IMR-90 (cell line): ENCODE measurements around the gene PTH1R.

Source experiments
- POLR2A ChIP-seq: IDR thresholded peaks from 2 replicates; pipeline ENCODE4 v1.6.1; 2012; ENCODE audit warnings: mild to moderate bottlenecking, low read depth, low read length
- RCOR1 ChIP-seq: IDR thresholded peaks from 2 replicates; pipeline ENCODE4 v1.6.1; 2012; ENCODE audit warnings: mild to moderate bottlenecking, low read length, improper control_type of control experiment; ENCODE audit not compliant: insufficient replicate concordance
- TF ChIP-seq, protein P1 (sequence below): conservative IDR thresholded peaks from 2 replicates; pipeline ENCODE4 v1.5.1; 2012; ENCODE audit warnings: mild to moderate bottlenecking, low read depth, low read length, improper control_type of control experiment

DNA sequence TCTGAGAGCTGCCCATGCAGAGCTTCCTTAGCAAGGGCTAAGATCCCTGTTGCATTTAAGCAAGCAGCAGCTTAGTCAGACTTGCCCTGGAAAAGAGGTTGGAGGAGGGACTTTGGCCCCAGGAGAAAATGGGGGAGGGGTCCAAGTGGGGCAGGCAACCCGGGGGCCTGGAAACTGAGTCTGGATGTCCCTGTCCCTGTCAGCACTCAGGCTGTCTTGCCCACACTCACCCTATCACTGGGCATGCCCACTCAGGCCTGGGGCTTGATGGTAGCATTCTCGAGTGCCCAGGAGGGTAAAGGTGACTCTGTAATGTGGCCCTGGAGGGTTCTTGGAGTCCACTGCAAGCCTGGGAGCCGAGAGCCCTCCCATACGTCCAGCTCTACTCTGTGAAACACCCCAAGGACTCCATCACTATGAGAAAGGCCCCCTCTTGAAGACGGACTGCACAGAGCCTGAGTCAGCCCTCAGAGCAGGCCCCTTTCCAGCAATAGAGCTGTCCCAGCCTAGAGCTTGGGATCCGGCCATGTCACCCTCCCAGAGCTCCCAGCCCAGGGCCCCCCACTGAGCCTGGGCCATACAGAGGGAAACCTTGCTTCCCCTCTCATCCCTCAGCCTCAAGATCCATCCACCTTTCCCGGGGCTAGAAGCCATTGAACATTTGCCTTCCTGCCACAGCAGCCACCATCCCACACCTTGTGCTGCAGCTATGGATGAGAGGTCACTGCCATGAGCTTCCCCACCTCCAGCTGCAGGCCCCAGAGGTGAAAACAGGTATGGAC is 27.6 kb upstream of the PTH1R start:
- TF ChIP-seq POLR2A (no peak), RCOR1 (no peak)
- TF ChIP-seq, protein P1, sequence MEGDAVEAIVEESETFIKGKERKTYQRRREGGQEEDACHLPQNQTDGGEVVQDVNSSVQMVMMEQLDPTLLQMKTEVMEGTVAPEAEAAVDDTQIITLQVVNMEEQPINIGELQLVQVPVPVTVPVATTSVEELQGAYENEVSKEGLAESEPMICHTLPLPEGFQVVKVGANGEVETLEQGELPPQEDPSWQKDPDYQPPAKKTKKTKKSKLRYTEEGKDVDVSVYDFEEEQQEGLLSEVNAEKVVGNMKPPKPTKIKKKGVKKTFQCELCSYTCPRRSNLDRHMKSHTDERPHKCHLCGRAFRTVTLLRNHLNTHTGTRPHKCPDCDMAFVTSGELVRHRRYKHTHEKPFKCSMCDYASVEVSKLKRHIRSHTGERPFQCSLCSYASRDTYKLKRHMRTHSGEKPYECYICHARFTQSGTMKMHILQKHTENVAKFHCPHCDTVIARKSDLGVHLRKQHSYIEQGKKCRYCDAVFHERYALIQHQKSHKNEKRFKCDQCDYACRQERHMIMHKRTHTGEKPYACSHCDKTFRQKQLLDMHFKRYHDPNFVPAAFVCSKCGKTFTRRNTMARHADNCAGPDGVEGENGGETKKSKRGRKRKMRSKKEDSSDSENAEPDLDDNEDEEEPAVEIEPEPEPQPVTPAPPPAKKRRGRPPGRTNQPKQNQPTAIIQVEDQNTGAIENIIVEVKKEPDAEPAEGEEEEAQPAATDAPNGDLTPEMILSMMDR: no peak
